SK-N-SH (cell line): ENCODE measurements around the gene MACROD2. TPM values are rescaled to one million over a fixed set of nuclear protein-coding genes. Genes with fewer than 3 reads are reported as not detected.

Source experiments
- CTCF ChIA-PET: fragments of 300-600, 350-600 bp; formaldehyde crosslinking; extraction: SDS; loops from one replicate; lab custom pipeline; 2021; lab: Yijun Ruan, JAX
- POLR2A ChIA-PET: fragments of 350-600 bp; sonication (Branson Sonifier 250); formaldehyde crosslinking; extraction: SDS; loops from one replicate; lab custom pipeline; 2020; ENCODE audit warnings: antibody characterized with exemption, inconsistent platforms; lab: Yijun Ruan, JAX
- DNase-seq: peaks from one replicate; pipeline ENCODE4 v3.0.0; 2012
- H2AFZ ChIP-seq: fragments of 200-600 bp; sonication (generic); 2 replicates; pipeline ENCODE4 v1.8.1; 2016; ENCODE audit warnings: antibody characterized with exemption, mild to moderate bottlenecking, low read depth
- H3F3A ChIP-seq: fragments of 200-600 bp; sonication (generic); replicated peaks from 2 replicates; pipeline ENCODE3; 2016; ENCODE audit warnings: antibody characterized with exemption, mild to moderate bottlenecking; ENCODE audit not compliant: insufficient read depth
- H3K27ac ChIP-seq, 2 experiments: fragments of 200-500 bp in 1 of 2; fragments of 200-600 bp in 1 of 2; sonication (Bioruptor generic) in 1 of 2; sonication (generic), shearing (Covaris generic) in 1 of 2; 2 replicates each; pipeline versions ENCODE4 v1.5.1 to v1.6.1; 2014 to 2016; ENCODE audit warnings: low read depth in 2 of 2, inconsistent platforms in 1 of 2, low read length in 1 of 2, mild to moderate bottlenecking in 1 of 2, mixed read lengths in 1 of 2
- H3K27me3 ChIP-seq: fragments of 200-600 bp; sonication (generic), shearing (Covaris generic); 2 replicates; pipeline ENCODE4 v1.6.1; 2016; ENCODE audit warnings: mixed run types; ENCODE audit not compliant: insufficient read depth
- H3K36me3 ChIP-seq, 2 experiments: fragments of 200-500 bp in 1 of 2; fragments of 200-600 bp in 1 of 2; sonication (Bioruptor generic) in 1 of 2; sonication (generic) in 1 of 2; replicated peaks in 1 of 2; 2 replicates each; pipeline versions ENCODE3 to v1.5.1; 2014 to 2016; ENCODE audit warnings: low read length in 1 of 2, mild to moderate bottlenecking in 1 of 2; ENCODE audit not compliant: insufficient read depth in 2 of 2, control insufficient read depth in 1 of 2
- H3K4me1 ChIP-seq, 2 experiments: fragments of 200-500 bp in 1 of 2; fragments of 200-600 bp in 1 of 2; sonication (Bioruptor generic) in 1 of 2; sonication (generic), shearing (Covaris generic) in 1 of 2; 2 replicates each; pipeline versions ENCODE4 v1.5.1 to v1.6.1; 2014 to 2016; ENCODE audit warnings: low read depth in 1 of 2, low read length in 1 of 2, mixed run types in 1 of 2; ENCODE audit not compliant: insufficient read depth in 2 of 2, control insufficient read depth in 1 of 2
- H3K4me2 ChIP-seq: fragments of 200-600 bp; sonication (generic), shearing (Covaris generic); 2 replicates; pipeline ENCODE4 v1.6.1; 2017; ENCODE audit warnings: mixed run types
- H3K4me3 ChIP-seq, 2 experiments: fragments of 200-500 bp in 1 of 2; fragments of 200-600 bp in 1 of 2; sonication (Bioruptor generic) in 1 of 2; sonication (generic), shearing (Covaris generic) in 1 of 2; 2 replicates each; pipeline versions ENCODE4 v1.5.1 to v1.8.1; 2014 to 2016; ENCODE audit warnings: low read depth in 2 of 2, inconsistent platforms in 1 of 2, low read length in 1 of 2, mild to moderate bottlenecking in 1 of 2, mixed read lengths in 1 of 2, moderate library complexity in 1 of 2
- H3K79me2 ChIP-seq: fragments of 200-600 bp; sonication (generic); 2 replicates; pipeline ENCODE4 v1.8.1; 2017; ENCODE audit warnings: mild to moderate bottlenecking; ENCODE audit not compliant: insufficient read depth
- H3K9ac ChIP-seq: fragments of 200-600 bp; sonication (generic); 2 replicates; pipeline ENCODE4 v1.6.1; 2017; ENCODE audit warnings: mixed run types
- H3K9me2 ChIP-seq: fragments of 200-600 bp; sonication (generic); 2 replicates; pipeline ENCODE4 v1.6.1; 2017; ENCODE audit warnings: mixed run types
- H3K9me3 ChIP-seq: fragments of 200-600 bp; sonication (generic); 2 replicates; pipeline ENCODE4 v1.6.1; 2017; ENCODE audit warnings: mixed run types, mild to moderate bottlenecking, moderate library complexity
- H4K20me1 ChIP-seq: fragments of 200-600 bp; sonication (generic); 2 replicates; pipeline ENCODE4 v1.6.1; 2017; ENCODE audit warnings: mild to moderate bottlenecking, mixed run types; ENCODE audit not compliant: insufficient read depth
- CHD2 ChIP-seq: fragments of 150-350 bp; IDR thresholded peaks from 2 replicates; pipeline ENCODE4 v1.6.1; 2018; ENCODE audit warnings: low read length; ENCODE audit not compliant: partially characterized antibody
- ELF1 ChIP-seq: IDR thresholded peaks from 2 replicates; pipeline ENCODE4 v1.4.0; 2012
- FOXJ3 ChIP-seq: sonication (generic); formaldehyde crosslinking; IDR thresholded peaks from 2 replicates; pipeline ENCODE4 v1.5.1; 2020; ENCODE audit warnings: mild to moderate bottlenecking, missing genetic modification reagents
- FOXM1 ChIP-seq: IDR thresholded peaks from 2 replicates; pipeline ENCODE4 v1.4.0; 2012; ENCODE audit warnings: low read depth, mild to moderate bottlenecking
- GABPA ChIP-seq: IDR thresholded peaks from 2 replicates; pipeline ENCODE4 v1.4.0; 2012; ENCODE audit warnings: low read depth, mild to moderate bottlenecking
- IRF3 ChIP-seq: fragments of 150-350 bp; IDR thresholded peaks from 2 replicates; pipeline ENCODE4 v1.6.1; 2016; ENCODE audit warnings: mild to moderate bottlenecking, low read depth, low read length
- MXI1 ChIP-seq: IDR thresholded peaks from 2 replicates; pipeline ENCODE4 v1.6.1; 2012; ENCODE audit warnings: mild to moderate bottlenecking, low read depth, low read length, improper control_type of control experiment
- NFIC ChIP-seq: IDR thresholded peaks from 2 replicates; pipeline ENCODE4 v1.4.0; 2012; ENCODE audit warnings: borderline replicate concordance
- NRF1 ChIP-seq: IDR thresholded peaks from 2 replicates; pipeline ENCODE4 v1.6.1; 2012; ENCODE audit warnings: low read depth, mild to moderate bottlenecking, low read length
- REST ChIP-seq: IDR thresholded peaks from 2 replicates; pipeline ENCODE4 v1.6.1; 2012; ENCODE audit warnings: mild to moderate bottlenecking, low read depth, low read length, moderate library complexity
- RXRA ChIP-seq: IDR thresholded peaks from 2 replicates; pipeline ENCODE4 v1.4.0; 2012; ENCODE audit warnings: low read depth, mild to moderate bottlenecking, borderline replicate concordance
- SIN3A ChIP-seq: IDR thresholded peaks from 2 replicates; pipeline ENCODE4 v1.6.1; 2012; ENCODE audit warnings: low read depth, mild to moderate bottlenecking, low read length, moderate library complexity, borderline replicate concordance
- TAF1 ChIP-seq: IDR thresholded peaks from 2 replicates; pipeline ENCODE4 v1.6.1; 2012; ENCODE audit warnings: low read depth, mild to moderate bottlenecking, low read length, moderate library complexity, borderline replicate concordance
- USF2 ChIP-seq: fragments of 150-350 bp; IDR thresholded peaks from 2 replicates; pipeline ENCODE4 v1.6.1; 2017; ENCODE audit warnings: antibody characterized with exemption, low read length, low read depth, borderline replicate concordance
- YY1 ChIP-seq: IDR thresholded peaks from 2 replicates; pipeline ENCODE4 v1.4.0; 2012; ENCODE audit warnings: low read depth, mild to moderate bottlenecking
- WGBS: methylation state at CpG from one replicate; pipeline ENCODE4 v1.1.6; 2017; ENCODE audit warnings: low lambda C conversion rate; 5-methylcytosine and 5-hydroxymethylcytosine counted together
- polyA plus RNA-seq, 3 experiments: library from polyadenylated mRNA; depleted of rRNA; stranded (reverse); fragments of >200 nt; gene quantifications; 2 replicates each; pipeline ENCODE4 v1.2.3, GENCODE V29; 2012

Gene MACROD2
- polyA plus RNA-seq, 1 of the 3 experiments (the other 2 are of a cell fraction), result 0.33 TPM

GRCh38 chr20:15131176-15131575 is 1135.9 kb downstream of the MACROD2 start (continued):
- TF ChIP-seq SIN3A (no peak), NRF1 (no peak), REST (no peak)

- Histone ChIP-seq H3K27me3 (no peaks in the 10 kb centered on the region), H3K36me3 (no peaks in the 10 kb centered on the region), H2AFZ (no peak overlapping the region), H3K9ac (no peak overlapping the region), H3K9me3 (no peaks in the 10 kb centered on the region), H3K79me2 (no peaks in the 10 kb centered on the region), H3K4me2 (no peak overlapping the region), H4K20me1 (no peaks in the 10 kb centered on the region), H3K9me2 (no peaks in the 10 kb centered on the region), H3K4me1 (no peaks in the 10 kb centered on the region), H3K4me3 (no peak overlapping the region), H3F3A (no peaks in the 10 kb centered on the region), H3K27ac (no peak overlapping the region)
- POLR2A ChIA-PET, result no interaction called here
- TF ChIP-seq GABPA (no peak), FOXM1 (no peak), NFIC (no peak), YY1 (no peak), TAF1 (no peak), SIN3A (no peak), ELF1 (no peak), MXI1 (no peak), IRF3 (no peak), USF2 (no peak), CHD2 (no peak), REST (no peak), RXRA (no peak), FOXJ3 (CRISPR knock-in tag) (no peak)
- DNase-seq, result no peak
- CTCF ChIA-PET, result interaction anchor here (0.6 kb wide), 1 partner anchor 478 kb away, joined by 3 read pairs; no protein-coding TSS in a partner anchor
- WGBS, result 73% methylated on average over 4 of the region's 4 CpGs
Observed at GRCh38 chr20:15138548-15139126, 1143.3 kb downstream of the MACROD2 start.
